Tibial artery (tissue), 4 donors: ENCODE measurements around the gene RGS7.

ENCODE experiments used
- DNase-seq, 2 donors: peaks; one replicate each; pipeline ENCODE4 v3.0.0-alpha.2; 2019
- H3K27ac ChIP-seq, 2 donors: fragments of 200-600 bp; sonication (generic) in 1 of 2; 1 replicate in 1 of 2; 2 replicates in 1 of 2; pipeline ENCODE4 v1.5.1; 2018 to 2019; ENCODE audit warnings: mild to moderate bottlenecking in 1 of 2
- H3K27me3 ChIP-seq, 2 donors: fragments of 200-600 bp; sonication (generic) in 1 of 2; one replicate each; pipeline versions ENCODE4 v1.5.1 to v1.6.0; 2016 to 2019
- H3K36me3 ChIP-seq, 3 donors: fragments of 200-600 bp; sonication (generic) in 2 of 3; one replicate each; pipeline ENCODE4 v1.5.1; 2016 to 2019; ENCODE audit warnings: mild to moderate bottlenecking in 2 of 3
- H3K4me1 ChIP-seq, 4 donors: fragments of 200-600 bp; sonication (generic) in 2 of 4; 1 replicate in 3 of 4; 2 replicates in 1 of 4; pipeline ENCODE4 v1.5.1; 2016 to 2019
- H3K4me3 ChIP-seq, 2 donors: fragments of 200-600 bp; sonication (generic) in 1 of 2; 1 replicate in 1 of 2; 2 replicates in 1 of 2; pipeline ENCODE4 v1.5.1; 2018 to 2019; ENCODE audit warnings: mild to moderate bottlenecking in 2 of 2
- H3K9me3 ChIP-seq, 3 donors: fragments of 200-600 bp; sonication (generic) in 1 of 3; one replicate each; pipeline ENCODE4 v1.5.1; 2016 to 2019
- CTCF ChIP-seq, 2 experiments: fragments of 200-600 bp in 1 of 2; fragments of 450-650 bp in 1 of 2; IDR thresholded peaks; one replicate each; pipeline ENCODE4 v1.5.1; 2017 to 2019; ENCODE audit warnings: antibody characterized with exemption in 2 of 2, mild to moderate bottlenecking in 1 of 2, moderate library complexity in 1 of 2
- intact Hi-C: fragments of 100-400 bp; cut with DNase I; formaldehyde crosslinking; loops from one replicate; pipeline ENCODE4 v1.15.0; 2023; ENCODE audit warnings: low total_unique reads

RGS7 gene

GRCh38 chr1:241215683-241216082, 141.3 kb downstream of the RGS7 start:
- Histone ChIP-seq H3K4me3 (no peak overlapping the region), H3K27ac (no peak overlapping the region), H3K9me3 (peaks cover 0 to 4% (median 0%) of the 10 kb centered on the region in 3 donors), H3K27me3 (no peaks in the 10 kb centered on the region), H3K36me3 (no peaks in the 10 kb centered on the region), H3K4me1 (no peaks in the 10 kb centered on the region)
- no peak for TF ChIP-seq CTCF (IDR thresholded peaks at IDR 0.05)
- intact Hi-C loops, result no loop called here
- DNase-seq, result no peak

GRCh38 chr1:241215203-241215602, 141.8 kb downstream of the RGS7 start:
- H3K9me3 ChIP-seq, result peaks cover 0 to 4% (median 0%) of the 10 kb centered on the region in 3 donors
- intact Hi-C loops, result no loop called here
- no peaks in the 10 kb centered on the region for H3K36me3 ChIP-seq
- H3K27ac ChIP-seq, result no peak overlapping the region
- H3K4me3 ChIP-seq, result no peak overlapping the region
- no peak for DNase-seq
- TF ChIP-seq CTCF (IDR thresholded peaks at IDR 0.05), result no peak
- no peaks in the 10 kb centered on the region for H3K27me3 ChIP-seq
- no peaks in the 10 kb centered on the region for H3K4me1 ChIP-seq

- H3K4me1 ChIP-seq, result no peaks in the 10 kb centered on the region
- H3K9me3 ChIP-seq, result peaks cover 0 to 4% (median 0%) of the 10 kb centered on the region in 3 donors
- no peaks in the 10 kb centered on the region for H3K36me3 ChIP-seq
- H3K27me3 ChIP-seq, result no peaks in the 10 kb centered on the region
- intact Hi-C loops, result no loop called here
- H3K4me3 ChIP-seq, result no peak overlapping the region
- DNase-seq, result no peak
- no peak overlapping the region for H3K27ac ChIP-seq
- TF ChIP-seq CTCF (IDR thresholded peaks at IDR 0.05), result no peak
These were observed 143.9 kb downstream of the RGS7 start for GRCh38 chr1:241213139-241213538.

- H3K4me1 ChIP-seq, result no peaks in the 10 kb centered on the region
- no peak for DNase-seq
- no peaks in the 10 kb centered on the region for H3K27me3 ChIP-seq
- H3K9me3 ChIP-seq, result peaks cover 0 to 4% (median 0%) of the 10 kb centered on the region in 3 donors
- H3K36me3 ChIP-seq, result no peaks in the 10 kb centered on the region
- H3K4me3 ChIP-seq, result no peak overlapping the region
- intact Hi-C loops, result no loop called here
- no peak overlapping the region for H3K27ac ChIP-seq
- no peak for TF ChIP-seq CTCF (IDR thresholded peaks at IDR 0.05)
These were observed 144.4 kb downstream of the RGS7 start for GRCh38 chr1:241212628-241213027.

GRCh38 chr1:241208910-241209379, 148.1 kb downstream of the RGS7 start:
- Histone ChIP-seq H3K36me3 (no peaks in the 10 kb centered on the region), H3K4me1 (no peaks in the 10 kb centered on the region), H3K4me3 (no peak overlapping the region), H3K27ac (no peak overlapping the region), H3K27me3 (no peaks in the 10 kb centered on the region), H3K9me3 (no peaks in the 10 kb centered on the region)
- TF ChIP-seq CTCF (IDR thresholded peaks at IDR 0.05), result no peak
- DNase-seq, result no peak
- intact Hi-C loops, result no loop called here

- Histone ChIP-seq H3K36me3 (no peaks in the 10 kb centered on the region), H3K4me1 (no peaks in the 10 kb centered on the region), H3K9me3 (peaks cover 0 to 5% (median 0%) of the 10 kb centered on the region in 3 donors), H3K4me3 (no peak overlapping the region), H3K27me3 (no peaks in the 10 kb centered on the region), H3K27ac (no peak overlapping the region)
- no peak for DNase-seq
- intact Hi-C loops, result no loop called here
- no peak for TF ChIP-seq CTCF (IDR thresholded peaks at IDR 0.05)
These were observed 153.2 kb downstream of the RGS7 start for GRCh38 chr1:241203817-241204216.
